A549 treated with AZD9567 at 1 μM for 4 hours (cell line): ENCODE results near the gene WIPI1. TPM values are rescaled to one million over a fixed set of nuclear protein-coding genes. Genes with fewer than 3 reads are reported as not detected.

ENCODE experiments used
- total RNA-seq: library from RNA; stranded (reverse); fragments of 200-300 nt; extraction: Qiagen RNA extraction; gene quantifications from 5 replicates; pipeline ENCODE4 v1.2.3, GENCODE V29; 2022; ENCODE audit not compliant: insufficient read depth

Gene WIPI1, protein sequence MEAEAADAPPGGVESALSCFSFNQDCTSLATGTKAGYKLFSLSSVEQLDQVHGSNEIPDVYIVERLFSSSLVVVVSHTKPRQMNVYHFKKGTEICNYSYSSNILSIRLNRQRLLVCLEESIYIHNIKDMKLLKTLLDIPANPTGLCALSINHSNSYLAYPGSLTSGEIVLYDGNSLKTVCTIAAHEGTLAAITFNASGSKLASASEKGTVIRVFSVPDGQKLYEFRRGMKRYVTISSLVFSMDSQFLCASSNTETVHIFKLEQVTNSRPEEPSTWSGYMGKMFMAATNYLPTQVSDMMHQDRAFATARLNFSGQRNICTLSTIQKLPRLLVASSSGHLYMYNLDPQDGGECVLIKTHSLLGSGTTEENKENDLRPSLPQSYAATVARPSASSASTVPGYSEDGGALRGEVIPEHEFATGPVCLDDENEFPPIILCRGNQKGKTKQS
- 8.6 to 23.9 TPM (median 10.3 TPM) in 5 replicates for total RNA-seq

DNA sequence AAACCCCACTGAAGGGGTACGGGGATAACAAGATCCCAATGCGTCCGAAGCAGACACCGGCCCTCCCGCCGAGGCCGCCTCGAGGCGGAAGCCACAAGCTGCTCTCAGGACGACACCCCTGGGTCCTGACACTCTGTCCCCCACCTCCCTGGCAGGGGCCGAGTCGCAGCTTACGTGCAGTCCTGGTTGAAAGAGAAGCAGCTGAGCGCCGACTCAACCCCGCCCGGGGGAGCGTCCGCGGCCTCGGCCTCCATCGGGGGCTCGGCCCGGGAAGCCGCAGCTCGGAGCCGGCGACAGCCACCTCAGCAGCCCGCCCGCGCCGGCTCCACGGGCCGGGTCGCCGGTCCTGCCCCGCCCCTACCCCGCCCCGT is at the start of gene WIPI1:
WIPI1 (minus strand) TSS at position 329 of the 371 bp plus-strand sequence; CDS start at position 254, 75 bp downstream.

Other genes with a start within 250 kb of the WIPI1 start
- 103 to 114 TPM (median 104 TPM) in 5 replicates for gene AMZ2, start 209.5 kb downstream of the WIPI1 start, total RNA-seq
- 0.29 to 0.39 TPM (median 0.37 TPM) in 4 of 5 replicates, not detected in the other for gene SLC16A6, start 166.4 kb downstream of the WIPI1 start, total RNA-seq
- 1.2 to 3.8 TPM (median 1.4 TPM) in 5 replicates for gene ARSG, start 166.0 kb downstream of the WIPI1 start, total RNA-seq
- gene PRKAR1A, start 54.9 kb upstream of the WIPI1 start, total RNA-seq = 130 to 170 TPM (median 160 TPM) in 5 replicates
- not detected in 5 replicates for gene FAM20A, start 143.9 kb upstream of the WIPI1 start, total RNA-seq